K562 (cell line): ENCODE data around the gene ZFAND6. TPM values are rescaled to one million over a fixed set of nuclear protein-coding genes. Genes with fewer than 3 reads are reported as not detected.

ENCODE experiments used
- ATAC-seq: fragments of 200-7000 bp; cut with Tn5 transposase; 3 replicates; pipeline ENCODE4 v1.9.1; 2020; ENCODE audit warnings: moderate library complexity
- BruUV-seq: library from RNA; stranded (reverse); fragments of 400-500 nt; replicated peaks from 2 replicates; lab custom pipeline; 2021; lab: Mats Ljungman, UMichigan
- CTCF ChIA-PET: fragments of 300-600 bp; formaldehyde crosslinking; extraction: SDS; loops from one replicate; lab custom pipeline; 2021; ENCODE audit warnings: low intra/inter-chr PET ratio; lab: Yijun Ruan, JAX
- POLR2A ChIA-PET: fragments of 300-600, 350-650 bp; sonication (Branson Sonifier 250); formaldehyde crosslinking; extraction: SDS; loops from one replicate; lab custom pipeline; 2021; ENCODE audit warnings: antibody characterized with exemption, inconsistent platforms; lab: Yijun Ruan, JAX
- DNase-seq, 4 experiments: peaks; one replicate each; pipeline versions ENCODE4 v3.0.0 to v3.0.0-alpha.2; 2011 to 2018; ENCODE audit warnings: low spot score in 3 of 4, mixed read lengths in 3 of 4; ENCODE audit errors: extremely low read depth in 1 of 4
- FAIRE-seq: peaks from 2 replicates; lab custom pipeline; 2011; peaks lifted over from hg19 to GRCh38; lab: Jason Lieb, UNC
- H2AFZ ChIP-seq: 2 replicates; pipeline ENCODE4 v1.6.0; 2011; ENCODE audit warnings: low read depth, low read length, control low read depth, inconsistent platforms
- H3K27ac ChIP-seq: fragments of 200-600 bp; 3 replicates; pipeline ENCODE4 v1.8.0; 2011; ENCODE audit warnings: low read depth, mild to moderate bottlenecking, control low read depth, inconsistent platforms, low read length, moderate library complexity, mixed read lengths; ENCODE audit errors: extremely low read depth
- H3K27me3 ChIP-seq, 2 experiments: fragments of 300-600 bp in 1 of 2; 2 replicates in 1 of 2; 3 replicates in 1 of 2; pipeline versions ENCODE4 v1.6.0 to v1.8.0; 2011; ENCODE audit warnings: inconsistent platforms in 2 of 2, low read length in 2 of 2, mild to moderate bottlenecking in 1 of 2, mixed read lengths in 1 of 2, moderate library complexity in 1 of 2; ENCODE audit not compliant: control insufficient read depth in 2 of 2, insufficient read depth in 2 of 2
- H3K36me3 ChIP-seq: fragments of 300-600 bp; 3 replicates; pipeline ENCODE4 v1.8.0; 2011; ENCODE audit warnings: mild to moderate bottlenecking, low read length, inconsistent platforms; ENCODE audit not compliant: control insufficient read depth, insufficient read depth
- H3K4me1 ChIP-seq, 2 experiments: fragments of 200-600 bp in 1 of 2; replicated peaks in 1 of 2; 2 replicates in 1 of 2; 3 replicates in 1 of 2; pipeline versions ENCODE4 v1.5.1 to v1.8.0; 2011; ENCODE audit warnings: inconsistent platforms in 2 of 2, low read length in 2 of 2, mild to moderate bottlenecking in 1 of 2, mixed read lengths in 1 of 2, moderate library complexity in 1 of 2; ENCODE audit not compliant: control insufficient read depth in 2 of 2, insufficient read depth in 2 of 2
- H3K4me2 ChIP-seq: 2 replicates; pipeline ENCODE4 v1.6.1; 2011; ENCODE audit warnings: low read length, control low read depth, inconsistent platforms, mixed read lengths; ENCODE audit not compliant: insufficient read depth
- H3K4me3 ChIP-seq: fragments of 200-600 bp; sonication (generic), shearing (Covaris generic); 2 replicates; pipeline ENCODE4 v1.5.1; 2016; ENCODE audit warnings: control low read depth, inconsistent platforms
- H3K79me2 ChIP-seq: fragments of 200-600 bp; 3 replicates; pipeline ENCODE4 v1.8.0; 2011; ENCODE audit warnings: low read length, inconsistent platforms; ENCODE audit not compliant: control insufficient read depth, insufficient read depth
- H3K9ac ChIP-seq, 2 experiments: 2 replicates each; pipeline versions ENCODE4 v1.6.0 to v1.6.1; 2011; ENCODE audit warnings: low read depth in 2 of 2, low read length in 2 of 2, control low read depth in 1 of 2, inconsistent platforms in 1 of 2, mild to moderate bottlenecking in 1 of 2, mixed read lengths in 1 of 2; ENCODE audit not compliant: insufficient read depth in 1 of 2
- H3K9me1 ChIP-seq: one replicate; pipeline ENCODE4 v1.6.0; 2011; ENCODE audit warnings: inconsistent platforms, mild to moderate bottlenecking, low read length, moderate library complexity; ENCODE audit not compliant: control insufficient read depth, insufficient read depth
- H3K9me3 ChIP-seq: replicated peaks from 2 replicates; pipeline ENCODE4 v1.5.1; 2011; ENCODE audit warnings: low read depth, low read length, inconsistent platforms; ENCODE audit not compliant: control insufficient read depth, insufficient read depth
- H4K20me1 ChIP-seq: replicated peaks from 2 replicates; pipeline ENCODE4 v1.6.1; 2011; ENCODE audit warnings: low read length, inconsistent platforms, mixed read lengths; ENCODE audit not compliant: control insufficient read depth, insufficient read depth
- C11orf30 ChIP-seq: fragments of 450-650 bp; IDR thresholded peaks from 2 replicates; pipeline ENCODE4 v1.6.1; 2016; ENCODE audit warnings: low read depth, mild to moderate bottlenecking
- CEBPG ChIP-seq, 3 experiments: fragments of 200-800 bp in 1 of 3; sonication (Bioruptor generic) in 1 of 3; sonication (generic) in 1 of 3; formaldehyde crosslinking in 1 of 3; IDR thresholded peaks in 2 of 3; conservative IDR thresholded peaks in 1 of 3; 2 replicates each; pipeline versions ENCODE4 v1.6.1 to v1.8.0; 2016 to 2022; ENCODE audit warnings: missing compliant biosample characterization in 2 of 3, missing genetic modification characterization in 2 of 3, mild to moderate bottlenecking in 1 of 3, missing genetic modification reagents in 1 of 3
- GABPB1 ChIP-seq: sonication (generic); formaldehyde crosslinking; IDR thresholded peaks from 2 replicates; pipeline ENCODE4 v1.8.0; 2022; ENCODE audit warnings: mild to moderate bottlenecking, missing genetic modification reagents
- HNRNPUL1 ChIP-seq: fragments of 200-400 bp; formaldehyde crosslinking; IDR thresholded peaks from 2 replicates; pipeline ENCODE4 v1.6.1; 2017; ENCODE audit warnings: low read length
- MAZ ChIP-seq, 2 experiments: fragments of 450-650 bp in 1 of 2; sonication (generic) in 1 of 2; formaldehyde crosslinking; IDR thresholded peaks in 1 of 2; conservative IDR thresholded peaks in 1 of 2; 2 replicates each; pipeline versions ENCODE4 v1.4.0 to v1.5.0; 2020; ENCODE audit warnings: mild to moderate bottlenecking in 1 of 2, missing genetic modification reagents in 1 of 2
- MIER1 ChIP-seq: fragments of 450-650 bp; IDR thresholded peaks from 2 replicates; pipeline ENCODE4 v1.6.1; 2016; ENCODE audit warnings: antibody characterized with exemption, mild to moderate bottlenecking, low read depth
- NR4A1 ChIP-seq, 2 experiments: fragments of 250-450 bp in 1 of 2; fragments of 450-650 bp in 1 of 2; sonication (Bioruptor Pico) in 1 of 2; IDR thresholded peaks; 2 replicates each; pipeline versions ENCODE4 v1.4.0 to v1.6.1; 2016 to 2020; ENCODE audit warnings: mild to moderate bottlenecking in 2 of 2, missing compliant biosample characterization in 1 of 2, missing genetic modification characterization in 1 of 2, moderate library complexity in 1 of 2
- RFX7 ChIP-seq: fragments of 250-450 bp; sonication (Bioruptor Pico); IDR thresholded peaks from 2 replicates; pipeline ENCODE4 v1.5.1; 2021; ENCODE audit warnings: mild to moderate bottlenecking
- RUNX1 ChIP-seq: sonication (generic); IDR thresholded peaks from 2 replicates; pipeline ENCODE4 v1.6.1; 2016; ENCODE audit warnings: antibody characterized with exemption, low read depth
- THRAP3 ChIP-seq: fragments of 450-650 bp; IDR thresholded peaks from 2 replicates; pipeline ENCODE4 v1.6.1; 2016; ENCODE audit warnings: mild to moderate bottlenecking, inconsistent platforms, borderline replicate concordance
- ZNF197 ChIP-seq: fragments of 200-800 bp; sonication (Bioruptor generic); IDR thresholded peaks from 2 replicates; pipeline ENCODE4 v1.6.1; 2016; ENCODE audit warnings: low read depth, missing genetic modification characterization, missing compliant biosample characterization
- ZNF311 ChIP-seq: fragments of 250-450 bp; sonication (Bioruptor Pico); IDR thresholded peaks from 2 replicates; pipeline ENCODE4 v1.4.0; 2020; ENCODE audit warnings: mild to moderate bottlenecking, moderate library complexity
- ZNF644 ChIP-seq: fragments of 200-800 bp; sonication (Bioruptor generic); IDR thresholded peaks from 2 replicates; pipeline ENCODE4 v1.6.1; 2016; ENCODE audit warnings: low read depth, missing genetic modification characterization, missing compliant biosample characterization
- ZNF696 ChIP-seq: fragments of 250-450 bp; sonication (Bioruptor Pico); conservative IDR thresholded peaks from 2 replicates; pipeline ENCODE4 v1.4.0; 2020; ENCODE audit warnings: mild to moderate bottlenecking, moderate library complexity
- WGBS: fragments of 100-300 bp; shearing (Covaris generic); methylation state at CpG from one replicate; pipeline ENCODE4 v1.1.6; 2016; ENCODE audit warnings: low coverage, mixed read lengths; ENCODE audit not compliant: insufficient coverage; ENCODE audit errors: missing lambda C conversion rate; 5-methylcytosine and 5-hydroxymethylcytosine counted together
- in situ Hi-C: fragments of 300-500 bp; cut with MboI; formaldehyde crosslinking; loops from 4 replicates; pipeline ENCODE4 v1.15.0; 2018; ENCODE audit warnings: inconsistent platforms, mixed read lengths
- intact Hi-C: fragments of 100-400 bp; cut with micrococcal nuclease; formaldehyde crosslinking; loops from 2 replicates; pipeline ENCODE4 v1.14.2; 2022
- polyA plus RNA-seq, 8 experiments: library from polyadenylated mRNA; depleted of rRNA in 4 of 8; stranded (reverse) in 5 of 8; unstranded in 3 of 8; fragments of >200 nt; fragmentation: Nextera tagmentation in 2 of 8; fragmentation: Illumina TruSeq in 1 of 8; extraction: Ambion mirVana in 2 of 8; extraction: Trizol in 1 of 8; gene quantifications; 2 replicates each; pipeline versions ENCODE4 v1.2.1 to v1.2.3, GENCODE V29; 2011 to 2014; ENCODE audit warnings: inconsistent platforms in 1 of 8, missing spikeins in 1 of 8
- total RNA-seq, 7 experiments: library from RNA; depleted of rRNA in 6 of 7; stranded (reverse); fragments of >200 nt in 6 of 7; fragmentation: Illumina TruSeq in 2 of 7; extraction: Trizol in 2 of 7; gene quantifications; 2 replicates each; pipeline versions ENCODE4 v1.2.1 to v1.2.3, GENCODE V29; 2011 to 2021; ENCODE audit warnings: low replicate concordance in 1 of 7
- TF ChIP-seq, protein P1 (sequence below): fragments of 450-650 bp; IDR thresholded peaks from 2 replicates; pipeline ENCODE4 v1.6.1; 2016; ENCODE audit warnings: borderline replicate concordance
- TF ChIP-seq, protein P2 (sequence below), 3 experiments: IDR thresholded peaks in 2 of 3; conservative IDR thresholded peaks in 1 of 3; 2 replicates each; pipeline ENCODE4 v1.5.1; 2011 to 2012; ENCODE audit warnings: low read length in 3 of 3, mild to moderate bottlenecking in 3 of 3, control low read depth in 2 of 3, improper control_type of control experiment in 1 of 3, inconsistent platforms in 1 of 3, low read depth in 1 of 3, mixed read lengths in 1 of 3, moderate library complexity in 1 of 3; ENCODE audit not compliant: insufficient read depth in 2 of 3

Gene ZFAND6
- total and polyA plus RNA-seq, 9 of the 15 experiments (the other 6 are each of a cell fraction or from before 2014, with no cell fraction given), result 53.9 to 206 (median 88.9) TPM

DNA sequence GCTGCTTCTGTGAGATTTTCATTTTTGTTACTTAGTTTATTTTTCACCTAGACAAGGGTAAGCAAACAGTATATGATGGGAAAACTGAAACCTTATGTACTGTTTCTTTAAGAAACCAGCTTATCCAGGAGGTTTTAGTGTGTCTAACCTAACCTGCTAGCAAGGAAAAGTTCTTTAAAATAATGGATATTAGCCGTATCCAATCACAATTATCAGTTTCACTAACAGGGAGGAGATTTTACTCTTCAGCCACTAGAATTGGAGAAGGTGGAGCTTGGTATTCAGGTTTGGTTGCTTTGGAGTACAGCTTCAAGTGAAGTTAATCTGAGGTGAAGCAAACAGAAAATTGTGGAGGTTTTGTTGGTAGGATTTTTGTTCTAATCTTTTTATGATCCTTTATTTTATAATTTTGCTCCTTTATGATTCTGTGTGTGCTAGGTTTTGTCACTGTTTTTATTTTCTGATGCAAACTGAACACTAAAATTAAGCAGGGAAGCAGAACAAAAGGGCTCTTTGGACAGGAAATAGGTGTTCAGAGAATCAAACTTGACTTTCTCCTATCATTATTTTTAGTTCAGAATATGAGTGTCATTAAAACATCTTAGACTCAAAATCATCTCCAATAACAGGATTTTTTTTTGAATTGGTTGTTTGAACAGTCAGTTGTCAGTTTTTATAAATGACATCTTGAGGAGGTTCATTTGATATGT is 13.0 kb downstream of the ZFAND6 start:
- peak overlapping the region in 1 of 2 experiments; percentile 63; a peak in 2 of 4 replicates for H3K9ac ChIP-seq
- peak; percentile 56 to 88 (median 68) for DNase-seq
- H3K27ac ChIP-seq, result peak overlapping the region; percentile 55; the same call in 2 of the 3 replicates
- ChIA-PET CTCF (interaction anchor here (1.0 kb wide), 1 partner anchor 8 kb away, joined by 3 read pairs; no protein-coding TSS in a partner anchor), POLR2A (interaction anchor here (0.6 to 4.2 kb wide), 8 partner anchors 8 to 127 kb away, joined by 3 to 27 read pairs (median 10); partner anchors contain the start of gene ZFAND6)
- peak; percentile 96 for FAIRE-seq
- TSS peak; percentile 30 for BruUV-seq
- intact Hi-C loops, result no loop called here
- ATAC-seq, result peak; percentile 89
- H3K27me3 ChIP-seq, result no peaks in the 10 kb centered on the region
- WGBS, result 0% methylated on average over 1 of the region's 1 CpG
- H3K9me3 ChIP-seq, result no peaks in the 10 kb centered on the region
- H3K36me3 ChIP-seq, result peaks cover 4% of the 10 kb centered on the region; the same call in 1 of the 3 replicates
- H3K4me3 ChIP-seq, result peak overlapping the region; percentile 42
- peaks cover 99% of the 10 kb centered on the region for H3K79me2 ChIP-seq
- no peaks in the 10 kb centered on the region for H3K9me1 ChIP-seq
- peaks cover 9 to 15% of the 10 kb centered on the region in 2 experiments; a peak in 4 of 5 replicates for H3K4me1 ChIP-seq
- in situ Hi-C loops, result no loop called here
- peak overlapping the region; percentile 52 for H3K4me2 ChIP-seq
- H4K20me1 ChIP-seq, result no peaks in the 10 kb centered on the region
- 0 out of 2 replicates have a peak overlapping the region, but pooled peaks have one; percentile 10 for H2AFZ ChIP-seq
- TF ChIP-seq ZNF644 (tag), result no peak
- no peak for TF ChIP-seq RUNX1
- TF ChIP-seq GABPB1 (CRISPR knock-in tag), result no peak
- no peak for TF ChIP-seq ZNF197
- TF ChIP-seq RFX7 (CRISPR knock-in tag), result no peak
- no peak for TF ChIP-seq CEBPG (CRISPR knock-in tag; IDR thresholded peaks at IDR 0.05)
- TF ChIP-seq CEBPG (tag; conservative IDR thresholded peaks at IDR 0.05 in 1 of 2, IDR thresholded peaks at IDR 0.05 in 1 of 2), result no peak
- TF ChIP-seq MAZ (CRISPR knock-in tag; conservative IDR thresholded peaks at IDR 0.05 in 1 of 2, IDR thresholded peaks at IDR 0.05 in 1 of 2), result no peak
- no peak for TF ChIP-seq NR4A1 (CRISPR knock-in tag; IDR thresholded peaks at IDR 0.05)
- TF ChIP-seq NR4A1 (tag; IDR thresholded peaks at IDR 0.05), result no peak
- no peak for TF ChIP-seq THRAP3
- TF ChIP-seq, protein P1, sequence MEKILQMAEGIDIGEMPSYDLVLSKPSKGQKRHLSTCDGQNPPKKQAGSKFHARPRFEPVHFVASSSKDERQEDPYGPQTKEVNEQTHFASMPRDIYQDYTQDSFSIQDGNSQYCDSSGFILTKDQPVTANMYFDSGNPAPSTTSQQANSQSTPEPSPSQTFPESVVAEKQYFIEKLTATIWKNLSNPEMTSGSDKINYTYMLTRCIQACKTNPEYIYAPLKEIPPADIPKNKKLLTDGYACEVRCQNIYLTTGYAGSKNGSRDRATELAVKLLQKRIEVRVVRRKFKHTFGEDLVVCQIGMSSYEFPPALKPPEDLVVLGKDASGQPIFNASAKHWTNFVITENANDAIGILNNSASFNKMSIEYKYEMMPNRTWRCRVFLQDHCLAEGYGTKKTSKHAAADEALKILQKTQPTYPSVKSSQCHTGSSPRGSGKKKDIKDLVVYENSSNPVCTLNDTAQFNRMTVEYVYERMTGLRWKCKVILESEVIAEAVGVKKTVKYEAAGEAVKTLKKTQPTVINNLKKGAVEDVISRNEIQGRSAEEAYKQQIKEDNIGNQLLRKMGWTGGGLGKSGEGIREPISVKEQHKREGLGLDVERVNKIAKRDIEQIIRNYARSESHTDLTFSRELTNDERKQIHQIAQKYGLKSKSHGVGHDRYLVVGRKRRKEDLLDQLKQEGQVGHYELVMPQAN, result no peak
- TF ChIP-seq, protein P2, sequence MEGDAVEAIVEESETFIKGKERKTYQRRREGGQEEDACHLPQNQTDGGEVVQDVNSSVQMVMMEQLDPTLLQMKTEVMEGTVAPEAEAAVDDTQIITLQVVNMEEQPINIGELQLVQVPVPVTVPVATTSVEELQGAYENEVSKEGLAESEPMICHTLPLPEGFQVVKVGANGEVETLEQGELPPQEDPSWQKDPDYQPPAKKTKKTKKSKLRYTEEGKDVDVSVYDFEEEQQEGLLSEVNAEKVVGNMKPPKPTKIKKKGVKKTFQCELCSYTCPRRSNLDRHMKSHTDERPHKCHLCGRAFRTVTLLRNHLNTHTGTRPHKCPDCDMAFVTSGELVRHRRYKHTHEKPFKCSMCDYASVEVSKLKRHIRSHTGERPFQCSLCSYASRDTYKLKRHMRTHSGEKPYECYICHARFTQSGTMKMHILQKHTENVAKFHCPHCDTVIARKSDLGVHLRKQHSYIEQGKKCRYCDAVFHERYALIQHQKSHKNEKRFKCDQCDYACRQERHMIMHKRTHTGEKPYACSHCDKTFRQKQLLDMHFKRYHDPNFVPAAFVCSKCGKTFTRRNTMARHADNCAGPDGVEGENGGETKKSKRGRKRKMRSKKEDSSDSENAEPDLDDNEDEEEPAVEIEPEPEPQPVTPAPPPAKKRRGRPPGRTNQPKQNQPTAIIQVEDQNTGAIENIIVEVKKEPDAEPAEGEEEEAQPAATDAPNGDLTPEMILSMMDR (IDR thresholded peaks at IDR 0.05 in 2 of 3, conservative IDR thresholded peaks at IDR 0.05 in 1 of 3; ENCODE audit: insufficient read depth in 2 of 3, low read depth in 1 of 3, low read length in 3 of 3), result no peak
- TF ChIP-seq ZNF311 (CRISPR knock-in tag), result no peak
- TF ChIP-seq HNRNPUL1, result no peak
- peak; percentile 17; the same call in 1 of the 2 replicates for TF ChIP-seq C11orf30
- no peak for TF ChIP-seq ZNF696 (CRISPR knock-in tag)
- no peak for TF ChIP-seq MIER1
